Endothelial cell of umbilical vein (primary cell): ENCODE results near the gene MGST1. TPM values are rescaled to one million over a fixed set of nuclear protein-coding genes. Genes with fewer than 3 reads are reported as not detected.

Source experiments
- BruUV-seq: library from RNA; stranded (reverse); fragments of 400-500 nt; replicated peaks from 2 replicates; lab custom pipeline; 2021; lab: Mats Ljungman, UMichigan
- CTCF ChIA-PET: fragments of 300-600, 350-600 bp; sonication (Branson Sonifier 250); formaldehyde crosslinking; loops from one replicate; lab custom pipeline; 2021; ENCODE audit warnings: antibody characterized with exemption, inconsistent platforms; lab: Charles Lee
- POLR2A ChIA-PET: fragments of 300-600, 350-600 bp; sonication (Branson Sonifier 250); formaldehyde crosslinking; loops from one replicate; lab custom pipeline; 2021; ENCODE audit warnings: antibody characterized with exemption, inconsistent platforms; lab: Charles Lee
- DNase-seq: peaks from one replicate; pipeline ENCODE4 v3.0.0-alpha.2; 2011; ENCODE audit warnings: low read depth, low spot score
- FAIRE-seq: peaks from 2 replicates; lab custom pipeline; 2011; peaks lifted over from hg19 to GRCh38; lab: Jason Lieb, UNC
- H2AFZ ChIP-seq: 2 replicates; pipeline ENCODE4 v1.6.0; 2012; ENCODE audit warnings: low read depth, low read length, control low read depth, inconsistent platforms
- H3K27ac ChIP-seq: 2 replicates; pipeline ENCODE4 v1.5.1; 2011; ENCODE audit warnings: low read depth, mild to moderate bottlenecking, control low read depth, low read length, moderate library complexity; ENCODE audit not compliant: insufficient read depth
- H3K27me3 ChIP-seq, 2 experiments: 2 replicates each; pipeline versions ENCODE4 v1.6.0 to v1.6.1; 2011; ENCODE audit warnings: low read length in 2 of 2, mixed read lengths in 1 of 2; ENCODE audit not compliant: control insufficient read depth in 2 of 2, insufficient read depth in 2 of 2
- H3K36me3 ChIP-seq, 2 experiments: 2 replicates in 1 of 2; 3 replicates in 1 of 2; pipeline ENCODE4 v1.5.1; 2011; ENCODE audit warnings: low read length in 2 of 2, mild to moderate bottlenecking in 1 of 2, moderate library complexity in 1 of 2; ENCODE audit not compliant: control insufficient read depth in 2 of 2, insufficient read depth in 2 of 2; ENCODE audit errors: extremely low read depth in 1 of 2
- H3K4me1 ChIP-seq: 3 replicates; pipeline ENCODE4 v1.5.1; 2011; ENCODE audit warnings: mild to moderate bottlenecking, low read length; ENCODE audit not compliant: control insufficient read depth, insufficient read depth; ENCODE audit errors: extremely low read depth
- H3K4me2 ChIP-seq: 2 replicates; pipeline ENCODE4 v1.6.1; 2011; ENCODE audit warnings: low read length, control low read depth, mixed read lengths; ENCODE audit not compliant: insufficient read depth
- H3K4me3 ChIP-seq, 3 experiments: fragments of 200-600 bp in 1 of 3; sonication (generic), shearing (Covaris generic) in 1 of 3; replicated peaks in 1 of 3; 2 replicates each; pipeline ENCODE4 v1.5.1; 2011 to 2016; ENCODE audit warnings: control low read depth in 3 of 3, low read length in 3 of 3, mild to moderate bottlenecking in 2 of 3, inconsistent platforms in 1 of 3, low read depth in 1 of 3, moderate library complexity in 1 of 3; ENCODE audit not compliant: insufficient read depth in 1 of 3
- H3K79me2 ChIP-seq: 2 replicates; pipeline ENCODE4 v1.6.0; 2012; ENCODE audit warnings: low read length, inconsistent platforms; ENCODE audit not compliant: control insufficient read depth, insufficient read depth
- H3K9ac ChIP-seq: replicated peaks from 2 replicates; pipeline ENCODE3; 2011; ENCODE audit warnings: low read length, control low read depth; ENCODE audit not compliant: insufficient read depth; ENCODE audit errors: extremely low read depth
- H3K9me1 ChIP-seq: replicated peaks from 3 replicates; pipeline ENCODE4 v1.6.0; 2011; ENCODE audit warnings: mild to moderate bottlenecking, low read length; ENCODE audit not compliant: control insufficient read depth, insufficient read depth; ENCODE audit errors: extremely low read depth
- H3K9me3 ChIP-seq: replicated peaks from 2 replicates; pipeline ENCODE4 v1.5.1; 2012; ENCODE audit warnings: low read length, inconsistent platforms; ENCODE audit not compliant: control insufficient read depth, insufficient read depth
- H4K20me1 ChIP-seq: replicated peaks from 2 replicates; pipeline ENCODE3; 2011; ENCODE audit warnings: mild to moderate bottlenecking, low read length; ENCODE audit not compliant: control insufficient read depth, insufficient read depth; ENCODE audit errors: extremely low read depth
- CTCF ChIP-seq, 2 donors: IDR thresholded peaks; 1 replicate in 1 of 2; 2 replicates in 1 of 2; pipeline ENCODE4 v1.5.1; 2011; ENCODE audit warnings: low read length in 2 of 2, mild to moderate bottlenecking in 2 of 2, moderate library complexity in 2 of 2, control low read depth in 1 of 2, inconsistent platforms in 1 of 2, low read depth in 1 of 2; ENCODE audit not compliant: insufficient read depth in 1 of 2; ENCODE audit errors: extremely low read depth in 1 of 2
- EZH2 ChIP-seq: IDR thresholded peaks from 2 replicates; pipeline ENCODE4 v1.6.1; 2012; ENCODE audit warnings: borderline replicate concordance, low read depth, mild to moderate bottlenecking, moderate library complexity, low read length, inconsistent platforms; ENCODE audit not compliant: severe bottlenecking
- FOS ChIP-seq: IDR thresholded peaks from 2 replicates; pipeline ENCODE4 v1.6.1; 2011; ENCODE audit warnings: mild to moderate bottlenecking, low read length, moderate library complexity, borderline replicate concordance; ENCODE audit not compliant: insufficient read depth
- GATA2 ChIP-seq: IDR thresholded peaks from 2 replicates; pipeline ENCODE4 v1.7.0; 2011; ENCODE audit warnings: low read depth, mild to moderate bottlenecking, moderate library complexity, mixed read lengths, low read length; ENCODE audit not compliant: insufficient read length, insufficient read depth
- JUN ChIP-seq: IDR thresholded peaks from 2 replicates; pipeline ENCODE4 v1.6.1; 2011; ENCODE audit warnings: borderline replicate concordance, low read depth; ENCODE audit not compliant: insufficient read length, insufficient read depth
- MAX ChIP-seq: IDR thresholded peaks from 2 replicates; pipeline ENCODE4 v1.6.1; 2011; ENCODE audit not compliant: insufficient read depth, insufficient read length
- MYC ChIP-seq: IDR thresholded peaks from one replicate; pipeline ENCODE4 v1.6.1; 2011; ENCODE audit warnings: mild to moderate bottlenecking, low read depth, low read length
- POLR2A ChIP-seq: IDR thresholded peaks from 2 replicates; pipeline ENCODE4 v1.6.1; 2012; ENCODE audit warnings: low read depth, mild to moderate bottlenecking, control low read depth, low read length
- POLR2AphosphoS5 ChIP-seq: IDR thresholded peaks from 2 replicates; pipeline ENCODE4 v1.6.1; 2012; ENCODE audit warnings: low read depth, mild to moderate bottlenecking, control low read depth, low read length, moderate library complexity; ENCODE audit not compliant: insufficient read depth
- dilution Hi-C: fragments of 300-500 bp; cut with MboI; formaldehyde crosslinking; loops from one replicate; pipeline ENCODE4 v1.15.0; 2019; ENCODE audit warnings: low sequenced_read_pairs; ENCODE audit not compliant: extremely low pct_ligation_motif_present
- intact Hi-C: fragments of 100-400 bp; cut with micrococcal nuclease; formaldehyde crosslinking; loops from one replicate; pipeline ENCODE4 v1.10.0; 2022
- polyA plus RNA-seq, 4 experiments: library from polyadenylated mRNA; depleted of rRNA in 3 of 4; stranded (reverse) in 3 of 4; unstranded in 1 of 4; fragments of >200 nt; gene quantifications; 2 replicates each; pipeline versions ENCODE4 v1.2.1 to v1.2.3, GENCODE V29; 2011 to 2012; ENCODE audit warnings: missing spikeins in 1 of 4
- total RNA-seq: library from RNA; stranded (reverse); gene quantifications from 2 replicates; pipeline ENCODE4 v1.2.3, GENCODE V29; 2021

The MGST1 gene
- total and polyA plus RNA-seq, 2 donors (not counting 3 experiments of a cell fraction or from before 2014, with no cell fraction given) = 131 to 170 TPM

GRCh38 chr12:16299403-16299802 lies 48.0 kb upstream of the MGST1 start:
- BruUV-seq = no TSS peak
- Histone ChIP-seq H3K36me3 (no peaks in the 10 kb centered on the region), H3K9me3 (no peaks in the 10 kb centered on the region), H3K4me2 (no peak overlapping the region), H3K9ac (no peak overlapping the region), H3K9me1 (no peaks in the 10 kb centered on the region), H2AFZ (no peak overlapping the region), H4K20me1 (no peaks in the 10 kb centered on the region), H3K27ac (no peak overlapping the region), H3K79me2 (no peaks in the 10 kb centered on the region), H3K4me3 (no peak overlapping the region), H3K4me1 (no peaks in the 10 kb centered on the region), H3K27me3 (no peaks in the 10 kb centered on the region)
- DNase-seq = no peak
- FAIRE-seq = no peak
- POLR2A ChIA-PET = no interaction called here
- intact Hi-C loops = no loop called here
- CTCF ChIA-PET = no interaction called here
- no peak for TF ChIP-seq JUN
- TF ChIP-seq MAX = no peak
- no peak for TF ChIP-seq EZH2
- no peak for TF ChIP-seq FOS
- TF ChIP-seq POLR2A = no peak
- no peak for TF ChIP-seq GATA2
- no peak for TF ChIP-seq CTCF (IDR thresholded peaks at IDR 0.05; ENCODE audit: extremely low read depth in 1 of 2, insufficient read depth in 1 of 2, low read depth in 1 of 2, low read length in 2 of 2)
- no peak for TF ChIP-seq MYC
- TF ChIP-seq POLR2AphosphoS5 = no peak
- dilution Hi-C loops = no loop called here
